HCT116 (cell line): ENCODE measurements around the gene SENP6. TPM values are rescaled to one million over a fixed set of nuclear protein-coding genes. Genes with fewer than 3 reads are reported as not detected.
"Not testable (repeated sequence)": the region's sequence is repeated elsewhere in the genome, so short reads cannot be mapped to it uniquely, and the experiment has no call there.

Experiments
- ATAC-seq: fragments of 200-7000 bp; cut with Tn5 transposase; 2 replicates; pipeline ENCODE4 v1.9.1; 2020; ENCODE audit warnings: mild to moderate bottlenecking, moderate library complexity
- BruUV-seq: library from RNA; stranded (reverse); fragments of 400-500 nt; replicated peaks from 2 replicates; lab custom pipeline; 2021; lab: Mats Ljungman, UMichigan
- CTCF ChIA-PET: fragments of 300-600 bp; sonication (Branson Sonifier 250); formaldehyde crosslinking; loops from one replicate; lab custom pipeline; 2021; ENCODE audit warnings: antibody characterized with exemption; lab: Charles Lee
- POLR2A ChIA-PET: fragments of 300-600, 350-600 bp; sonication (Branson Sonifier 250); formaldehyde crosslinking; loops from one replicate; lab custom pipeline; 2021; ENCODE audit warnings: antibody characterized with exemption; lab: Charles Lee
- RAD21 ChIA-PET, 2 experiments: fragments of 300-600 bp; sonication (Branson Sonifier 250); formaldehyde crosslinking; loops; one replicate each; lab custom pipeline; 2023; ENCODE audit warnings: low total read pairs in 2 of 2; ENCODE audit not compliant: uncharacterized antibody in 2 of 2, unreplicated experiment in 2 of 2, low non-redundant PET in 1 of 2; lab: Charles Lee
- DNase-seq: peaks from one replicate; pipeline ENCODE4 v3.0.0-alpha.2; 2010; ENCODE audit warnings: low read depth, low spot score
- H2AFZ ChIP-seq: fragments of 200-600 bp; shearing (Covaris generic), sonication (generic); 2 replicates; pipeline ENCODE4 v1.6.1; 2017; ENCODE audit warnings: low read depth, mixed run types, mixed read lengths, antibody characterized with exemption, low read length; ENCODE audit not compliant: poor library complexity, severe bottlenecking
- H3K27ac ChIP-seq: 2 replicates; pipeline ENCODE4 v1.5.1; 2012; ENCODE audit warnings: low read depth, low read length
- H3K27me3 ChIP-seq: fragments of 200-600 bp; sonication (generic); 2 replicates; pipeline ENCODE4 v1.6.1; 2016; ENCODE audit warnings: mixed run types, low read length, mixed read lengths; ENCODE audit not compliant: insufficient read depth
- H3K36me3 ChIP-seq, 2 experiments: fragments of 200-500 bp in 1 of 2; fragments of 200-600 bp in 1 of 2; sonication (Bioruptor generic) in 1 of 2; sonication (generic) in 1 of 2; 2 replicates each; pipeline versions ENCODE4 v1.5.1 to v1.6.1; 2014 to 2016; ENCODE audit warnings: low read length in 2 of 2, inconsistent platforms in 1 of 2, mixed read lengths in 1 of 2, mixed run types in 1 of 2; ENCODE audit not compliant: insufficient read depth in 2 of 2, control insufficient read depth in 1 of 2
- H3K4me1 ChIP-seq, 2 experiments: fragments of 200-600 bp in 1 of 2; sonication (generic) in 1 of 2; 2 replicates each; pipeline versions ENCODE4 v1.5.1 to v1.6.1; 2012 to 2017; ENCODE audit warnings: low read length in 2 of 2, inconsistent platforms in 1 of 2, mild to moderate bottlenecking in 1 of 2, mixed read lengths in 1 of 2, mixed run types in 1 of 2, moderate library complexity in 1 of 2; ENCODE audit not compliant: insufficient read depth in 2 of 2, control insufficient read depth in 1 of 2
- H3K4me2 ChIP-seq: fragments of 200-600 bp; sonication (generic); 2 replicates; pipeline ENCODE4 v1.6.1; 2017; ENCODE audit warnings: mixed run types, low read length, mixed read lengths
- H3K4me3 ChIP-seq, 2 experiments: fragments of 200-600 bp in 1 of 2; sonication (generic) in 1 of 2; replicated peaks in 1 of 2; 2 replicates each; pipeline ENCODE4 v1.5.1; 2011 to 2016; ENCODE audit warnings: low read length in 2 of 2, control low read depth in 1 of 2, low read depth in 1 of 2, mild to moderate bottlenecking in 1 of 2, mixed read lengths in 1 of 2, mixed run types in 1 of 2
- H3K79me2 ChIP-seq: fragments of 200-600 bp; sonication (generic); 2 replicates; pipeline ENCODE4 v1.6.1; 2017; ENCODE audit warnings: mild to moderate bottlenecking, mixed run types, low read length, moderate library complexity, mixed read lengths; ENCODE audit not compliant: insufficient read depth
- H3K9ac ChIP-seq: fragments of 200-600 bp; sonication (generic); 2 replicates; pipeline ENCODE4 v1.6.1; 2016; ENCODE audit warnings: low read length, mixed read lengths
- H3K9me2 ChIP-seq: fragments of 200-600 bp; sonication (generic), shearing (Covaris generic); 2 replicates; pipeline ENCODE4 v1.6.1; 2017; ENCODE audit warnings: mixed run types, mild to moderate bottlenecking, moderate library complexity; ENCODE audit not compliant: insufficient read depth
- H3K9me3 ChIP-seq, 2 experiments: fragments of 200-500 bp in 1 of 2; fragments of 200-600 bp in 1 of 2; sonication (Bioruptor generic) in 1 of 2; sonication (generic) in 1 of 2; 2 replicates each; pipeline ENCODE4 v1.6.1; 2014 to 2017; ENCODE audit warnings: low read length in 2 of 2, mixed read lengths in 2 of 2, inconsistent platforms in 1 of 2, low read depth in 1 of 2, mild to moderate bottlenecking in 1 of 2, mixed run types in 1 of 2, moderate library complexity in 1 of 2; ENCODE audit not compliant: control insufficient read depth in 1 of 2, insufficient read depth in 1 of 2
- H4K20me1 ChIP-seq: fragments of 200-600 bp; sonication (generic), shearing (Covaris generic); 2 replicates; pipeline ENCODE4 v1.6.1; 2017; ENCODE audit warnings: mixed run types, mild to moderate bottlenecking, moderate library complexity; ENCODE audit not compliant: insufficient read depth
- EZH2 ChIP-seq: fragments of 200-600 bp; sonication (generic); IDR thresholded peaks from 2 replicates; pipeline ENCODE4 v1.6.1; 2017; ENCODE audit warnings: antibody characterized with exemption, mixed run types
- EZH2phosphoT487 ChIP-seq: fragments of 200-600 bp; IDR thresholded peaks from 2 replicates; pipeline ENCODE4 v1.6.1; 2018; ENCODE audit warnings: antibody characterized with exemption, borderline replicate concordance
- intact Hi-C: fragments of 100-400 bp; cut with micrococcal nuclease; formaldehyde crosslinking; loops from 2 replicates; pipeline ENCODE4 v1.10.0; 2022
- total RNA-seq: library from RNA; stranded (reverse); gene quantifications from one replicate; pipeline ENCODE4 v1.2.1, GENCODE V29; 2021; ENCODE audit not compliant: unreplicated experiment

Gene SENP6
- total RNA-seq, 1 experiment from 2014 or later = 78.1 TPM

DNA sequence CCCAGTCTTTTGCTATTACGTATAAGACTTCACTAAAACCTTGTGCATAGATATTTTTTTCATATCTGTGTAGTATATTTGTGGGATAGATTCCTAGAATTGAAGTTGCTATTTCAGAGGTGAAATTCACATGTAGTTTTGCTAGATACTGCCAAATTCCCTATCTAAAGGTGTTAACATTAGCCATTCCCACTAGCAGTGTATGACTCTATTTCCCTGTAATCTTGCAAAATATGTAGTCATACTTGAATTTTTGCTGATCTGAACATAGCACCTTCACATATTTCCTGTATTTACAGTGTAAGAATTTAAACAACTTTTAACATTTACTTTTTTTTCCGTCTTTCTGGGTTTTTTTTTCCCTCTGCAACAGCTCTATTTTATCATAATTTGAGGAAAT is 24.9 kb downstream of the SENP6 start:
- H3K4me2 ChIP-seq = no peak overlapping the region
- CTCF ChIA-PET = no interaction called here
- no peak overlapping the region for H3K9ac ChIP-seq
- H2AFZ ChIP-seq = no peak overlapping the region
- no peak for ATAC-seq
- no peaks in the 10 kb centered on the region for H3K4me1 ChIP-seq
- POLR2A ChIA-PET = no interaction called here
- no peak overlapping the region for H3K27ac ChIP-seq
- peaks cover 97% of the 10 kb centered on the region for H3K79me2 ChIP-seq
- RAD21 ChIA-PET = no interaction called here
- BruUV-seq = no TSS peak
- intact Hi-C loops = no loop called here
- TF ChIP-seq EZH2 (no peak), EZH2phosphoT487 (no peak)
- no peaks in the 10 kb centered on the region for H3K9me2 ChIP-seq
- no peak for DNase-seq
- H4K20me1 ChIP-seq = no peaks in the 10 kb centered on the region
- no peaks in the 10 kb centered on the region for H3K9me3 ChIP-seq
- H3K36me3 ChIP-seq = peaks cover 3 to 8% of the 10 kb centered on the region in 2 experiments; a peak in 3 of 4 replicates
- H3K27me3 ChIP-seq = no peaks in the 10 kb centered on the region
- no peak overlapping the region for H3K4me3 ChIP-seq

DNA sequence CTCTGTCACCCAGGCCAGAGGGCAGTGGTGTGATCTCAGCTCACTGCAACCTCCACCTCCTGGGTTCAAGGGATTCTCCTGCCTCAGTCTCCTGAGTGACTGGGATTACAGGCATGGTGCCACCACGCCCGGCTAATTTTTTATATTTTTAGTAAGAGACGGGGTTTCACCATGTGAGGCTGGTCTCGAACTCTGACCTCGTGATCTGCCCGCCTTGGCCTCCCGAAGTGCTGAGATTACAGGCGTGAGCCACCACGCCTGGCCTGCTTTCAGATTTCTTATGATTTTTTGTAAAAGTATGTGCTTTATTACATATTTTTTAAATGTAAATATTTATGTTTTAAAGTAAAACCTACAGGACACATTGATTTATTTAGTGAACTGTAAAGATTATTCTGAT is 26.0 kb downstream of the SENP6 start:
- H3K36me3 ChIP-seq, CTCF ChIA-PET, H3K9me2 ChIP-seq, H2AFZ ChIP-seq, intact Hi-C loops, H3K9me3 ChIP-seq, RAD21 ChIA-PET, H3K4me2 ChIP-seq, H4K20me1 ChIP-seq, H3K4me1 ChIP-seq, H3K9ac ChIP-seq, ATAC-seq, POLR2A ChIA-PET, H3K27ac ChIP-seq, H3K4me3 ChIP-seq, DNase-seq, H3K27me3 ChIP-seq, BruUV-seq: not testable (repeated sequence)
- peaks cover 97% of the 10 kb centered on the region for H3K79me2 ChIP-seq
